Right lung (tissue), 5 donors: ENCODE results near the gene MSN. TPM values are rescaled to one million over a fixed set of nuclear protein-coding genes. Genes with fewer than 3 reads are reported as not detected.
"Not testable (repeated sequence)": the region's sequence is repeated elsewhere in the genome, so short reads cannot be mapped to it uniquely, and the experiment has no call there.

ENCODE experiments used
- DNase-seq, 2 donors: peaks; one replicate each; pipeline ENCODE4 v3.0.0-alpha.2; 2013
- polyA plus RNA-seq, 5 donors: library from polyadenylated mRNA; unstranded; fragments of 120-200 nt; gene quantifications; one replicate each; pipeline versions ENCODE4 v1.2.1 to v1.2.3, GENCODE V29; 2013; ENCODE audit warnings: inconsistent platforms in 1 of 5, low replicate concordance in 1 of 5; ENCODE audit not compliant: insufficient read length in 5 of 5, insufficient read depth in 1 of 5

MSN gene
- polyA plus RNA-seq, 5 donors: 367 to 440 (median 375) TPM

- DNase-seq: no peak
Measured at GRCh38 chrX:65706041-65706828, 38.8 kb downstream of the MSN start.

GRCh38 chrX:65707151-65707550, 39.7 kb downstream of the MSN start:
- DNase-seq: no peak

DNA sequence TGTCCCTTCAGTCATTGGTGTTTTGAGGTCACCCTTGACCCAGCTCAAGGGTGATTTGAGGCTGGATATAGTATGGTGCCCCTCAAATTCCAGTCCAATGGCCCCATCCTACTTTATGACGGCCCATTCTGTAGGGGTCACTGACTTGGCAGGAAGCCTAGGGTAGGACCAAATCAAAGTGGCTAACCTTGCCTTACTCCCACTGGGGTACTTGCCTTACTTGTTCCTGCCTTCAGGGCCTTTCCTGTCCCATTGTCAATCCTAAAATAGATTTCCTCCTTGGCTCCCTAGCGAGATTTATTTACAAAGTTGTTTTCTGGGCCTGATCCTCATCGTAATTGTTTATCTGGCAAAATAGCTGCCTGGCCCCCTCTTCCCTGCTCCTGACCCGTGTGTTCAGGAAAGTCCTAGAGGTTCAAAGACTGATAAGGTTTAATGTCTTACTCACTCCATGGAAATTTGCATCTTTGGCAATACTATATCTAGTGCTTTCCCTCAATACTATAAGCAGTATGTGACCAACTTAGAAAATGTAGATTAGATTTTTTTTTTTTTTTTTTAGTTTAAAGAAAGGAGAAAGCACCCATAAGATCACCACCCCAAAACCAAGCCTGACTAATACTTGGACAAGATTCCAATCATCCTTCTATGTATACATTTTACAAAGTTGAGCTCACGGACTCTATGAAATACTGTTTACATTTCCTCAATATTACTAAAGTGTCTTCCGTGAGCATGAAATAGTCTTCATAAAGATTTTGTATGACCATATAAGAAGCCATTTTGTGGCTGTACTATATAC, 44.8 kb downstream of the MSN start:
- no peak for DNase-seq

DNA sequence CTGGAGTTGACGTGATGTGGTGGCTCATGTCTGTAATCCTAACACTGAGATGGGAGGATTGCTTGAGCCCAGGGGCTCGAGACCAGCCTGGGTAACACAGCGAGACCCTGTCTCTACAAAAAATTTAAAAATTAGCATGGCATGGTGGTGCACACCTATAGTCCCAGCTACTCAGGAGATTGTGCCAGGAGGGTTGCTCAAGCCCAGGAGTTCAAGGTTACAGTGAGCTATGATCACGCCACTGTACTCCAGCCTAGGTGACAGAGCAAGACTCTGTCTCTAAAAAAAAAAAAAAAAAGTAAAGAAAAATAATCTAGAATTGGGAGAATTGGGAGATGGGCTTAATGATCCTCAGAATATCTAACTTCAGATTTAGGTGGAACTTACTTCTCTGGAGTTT, 51.1 kb downstream of the MSN start:
- no peak for DNase-seq

DNA sequence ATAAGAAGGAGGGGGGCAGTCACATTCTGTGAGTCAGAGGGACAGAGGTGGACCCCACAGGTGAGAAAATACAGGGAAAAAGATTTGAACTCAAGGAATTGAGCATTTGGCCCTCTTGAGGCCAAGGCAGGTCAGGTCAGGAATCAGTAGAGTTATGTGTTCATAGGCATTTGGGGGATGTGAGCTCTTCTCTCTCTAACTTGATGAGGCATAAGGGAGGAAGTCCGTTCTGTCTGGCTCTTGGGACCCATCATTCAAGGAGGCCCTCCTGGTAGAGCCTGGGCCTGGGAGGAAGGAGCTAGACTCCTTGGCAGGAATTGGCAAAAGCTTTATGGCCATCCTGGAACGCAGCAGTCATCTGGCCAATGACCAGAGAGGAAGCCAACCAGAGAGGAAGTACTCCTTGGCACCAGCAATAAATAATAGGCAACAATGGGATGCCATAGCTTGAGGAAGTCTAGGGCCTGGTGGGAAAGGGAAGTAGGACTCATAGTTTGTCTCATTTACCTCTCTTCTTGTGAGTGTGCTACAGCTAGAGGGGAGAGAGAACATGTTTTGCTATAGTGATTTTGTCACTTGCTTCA, 53.0 kb downstream of the MSN start:
- no peak for DNase-seq

GRCh38 chrX:65723706-65724105, 56.3 kb downstream of the MSN start:
- no peak for DNase-seq

DNA sequence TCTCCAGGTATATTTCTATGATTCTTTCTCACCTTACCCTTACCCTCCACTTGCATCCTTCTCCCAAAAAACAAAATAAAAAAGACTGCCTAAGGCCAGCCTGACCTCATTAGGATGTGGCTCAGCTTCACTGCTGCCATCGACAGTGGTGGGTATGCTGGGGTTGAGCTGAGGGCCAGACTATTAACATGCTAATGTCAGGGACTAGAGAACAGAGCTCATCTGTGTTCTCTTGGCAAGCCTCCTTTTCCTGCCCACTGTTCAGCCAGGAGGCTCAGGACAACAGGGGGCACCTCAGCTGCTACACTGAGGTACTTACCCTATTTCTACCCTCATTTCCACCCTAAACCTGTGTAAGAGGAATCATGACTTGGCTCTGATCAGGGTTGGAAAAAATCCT, 59.3 kb downstream of the MSN start:
- no peak for DNase-seq

DNA sequence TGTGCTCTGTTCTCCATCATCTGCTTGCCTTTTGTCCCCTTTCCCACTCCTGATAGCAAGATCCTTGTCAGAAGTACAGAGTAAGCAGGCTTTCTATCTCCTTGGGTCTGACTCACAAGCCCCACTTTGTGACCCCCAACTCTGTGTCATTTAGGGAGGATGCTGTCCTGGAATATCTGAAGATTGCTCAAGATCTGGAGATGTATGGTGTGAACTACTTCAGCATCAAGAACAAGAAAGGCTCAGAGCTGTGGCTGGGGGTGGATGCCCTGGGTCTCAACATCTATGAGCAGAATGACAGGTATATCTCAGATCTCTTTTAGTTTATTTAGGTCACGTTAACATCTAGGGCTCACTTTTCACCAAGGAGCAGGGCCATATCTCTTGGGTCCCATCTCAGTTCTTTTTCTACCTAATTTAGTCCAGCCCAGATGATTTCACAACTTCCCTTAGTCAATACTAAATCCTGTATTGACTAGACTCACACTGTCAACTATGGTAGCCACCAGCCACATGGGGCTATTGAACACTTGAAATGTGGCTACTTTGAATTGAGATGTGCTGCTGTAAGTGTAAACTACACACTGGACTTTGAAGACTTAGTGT, 64.3 kb downstream of the MSN start:
- DNase-seq: no peak

DNA sequence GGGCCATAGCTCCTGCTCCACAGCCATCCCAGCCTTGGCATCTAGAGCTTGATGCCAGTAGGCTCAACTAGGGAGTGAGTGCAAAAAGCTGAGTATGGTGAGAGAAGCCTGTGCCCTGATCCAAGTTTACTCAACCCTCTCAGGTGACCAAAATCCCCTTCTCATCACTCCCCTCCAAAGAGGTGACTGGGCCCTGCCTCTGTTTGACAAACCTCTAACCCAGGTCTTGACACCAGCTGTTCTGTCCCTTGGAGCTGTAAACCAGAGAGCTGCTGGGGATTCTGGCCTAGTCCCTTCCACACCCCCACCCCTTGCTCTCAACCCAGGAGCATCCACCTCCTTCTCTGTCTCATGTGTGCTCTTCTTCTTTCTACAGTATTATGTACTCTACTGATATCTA, 73.5 kb downstream of the MSN start:
- DNase-seq: no peak

- DNase-seq: no peak
Measured at GRCh38 chrX:65741823-65742222, 74.4 kb downstream of the MSN start.

DNA sequence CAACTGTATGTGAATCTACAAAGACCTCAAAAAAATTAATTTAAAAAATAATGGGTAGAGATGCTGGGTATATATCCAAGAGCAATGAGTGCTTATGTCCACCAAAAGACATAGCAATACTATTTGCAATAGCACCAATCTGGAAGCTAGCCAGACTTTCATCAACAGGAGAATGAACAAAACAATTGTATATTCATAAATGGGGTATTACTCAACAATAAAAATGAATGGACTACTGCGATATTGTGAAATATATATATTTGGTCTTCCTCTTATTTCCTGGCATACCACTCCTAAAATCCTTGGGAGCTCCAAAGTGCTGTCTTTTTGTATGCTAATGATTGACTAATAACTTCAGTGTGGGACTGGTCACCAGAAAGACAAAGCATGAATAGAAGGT, 77.5 kb downstream of the MSN start:
- peak in 1 of 2 donors; percentile 8 for DNase-seq

DNA sequence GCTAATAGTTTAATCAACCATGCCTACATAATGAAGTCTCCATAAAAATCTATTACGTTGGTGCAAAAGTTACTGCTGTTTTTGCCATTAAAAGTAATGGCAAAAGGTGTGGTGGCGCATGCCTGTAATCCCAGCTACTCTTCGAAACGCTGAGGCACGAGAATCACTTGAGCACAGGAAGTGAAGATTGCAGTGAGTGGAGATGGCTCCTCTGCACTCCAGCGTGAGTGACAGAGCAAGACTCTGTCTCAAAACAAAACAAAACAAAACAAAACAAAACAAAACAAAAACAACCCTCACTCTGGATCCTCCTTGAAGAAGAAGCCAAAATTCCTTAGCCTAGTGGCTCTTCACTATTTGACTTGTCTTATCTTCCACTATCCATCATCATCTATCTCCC, 78.0 kb downstream of the MSN start:
- DNase-seq: no peak

DNA sequence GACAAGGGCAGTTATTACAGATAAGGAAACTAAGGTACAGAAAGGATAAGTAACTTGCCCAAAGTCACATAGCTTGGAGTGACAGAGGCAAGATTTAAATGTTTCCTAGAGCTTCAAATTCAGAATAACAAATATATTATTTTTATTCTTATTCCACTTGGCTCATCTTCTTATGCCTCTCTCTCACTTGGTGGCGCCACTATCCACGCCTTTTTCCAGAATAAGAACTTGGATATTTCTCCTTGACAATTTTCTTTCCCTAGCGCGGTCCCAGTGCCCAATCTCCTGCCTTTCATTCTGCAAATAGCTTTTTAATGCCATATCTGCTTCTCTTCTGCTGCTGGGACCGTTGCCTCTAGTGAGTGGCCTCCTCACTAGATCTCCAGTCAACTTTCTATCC, 78.5 kb downstream of the MSN start:
- DNase-seq: no peak

GRCh38 chrX:65750674-65751469, 83.4 kb downstream of the MSN start:
- DNase-seq: no peak

- no peak for DNase-seq
Measured at GRCh38 chrX:65751519-65751918, 84.1 kb downstream of the MSN start.

- DNase-seq: no peak
Measured at GRCh38 chrX:65752294-65752693, 84.8 kb downstream of the MSN start.

DNA sequence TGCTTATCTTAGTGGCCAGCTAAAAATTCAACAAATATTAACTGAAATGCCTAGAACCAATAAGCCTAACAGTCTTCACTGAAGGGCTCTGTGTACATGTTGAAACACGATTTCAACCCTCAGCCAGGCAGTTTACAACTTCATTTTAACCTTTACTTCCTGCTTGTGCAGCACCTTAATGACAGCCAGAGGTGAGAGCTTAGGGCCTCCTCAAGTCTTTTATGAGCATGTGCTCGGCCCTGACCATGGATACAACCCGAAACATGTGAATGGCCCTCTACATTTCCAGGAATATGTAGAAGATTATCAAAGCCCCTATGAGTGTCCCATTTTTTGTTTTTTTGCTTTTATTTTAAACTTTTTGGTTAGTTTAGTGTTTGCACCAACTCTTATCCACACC, 88.3 kb downstream of the MSN start:
- no peak for DNase-seq

- DNase-seq: no peak
Measured at GRCh38 chrX:65757943-65758342, 90.5 kb downstream of the MSN start.

GRCh38 chrX:65758505-65758904, 91.1 kb downstream of the MSN start:
- no peak for DNase-seq

DNA sequence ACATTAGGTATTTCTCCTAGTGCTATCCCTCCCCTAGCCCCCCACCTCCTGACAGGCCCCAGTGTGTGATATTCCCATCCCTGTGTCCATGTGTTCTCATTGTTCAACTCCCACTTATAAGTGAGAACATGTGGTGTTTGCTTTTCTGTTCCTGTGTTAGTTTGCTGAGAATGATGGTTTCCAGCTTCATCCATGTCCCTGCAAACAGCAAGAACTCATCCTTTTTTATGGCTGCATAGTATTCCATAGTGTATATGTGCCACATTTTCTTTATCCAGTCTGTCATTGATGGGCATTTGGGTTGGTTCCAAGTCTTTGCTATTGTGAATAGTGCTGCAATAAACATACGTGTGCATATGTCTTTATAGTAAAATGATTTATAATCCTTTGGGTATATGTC, 92.1 kb downstream of the MSN start:
- DNase-seq: not testable (repeated sequence)

GRCh38 chrX:65769564-65770292, 102.3 kb downstream of the MSN start:
- DNase-seq: no peak
